ENCODE measurements around the gene CCDC7.
A peak's percentile ranks its signal among the peaks of the same experiment; 100 is the strongest.

DNA sequence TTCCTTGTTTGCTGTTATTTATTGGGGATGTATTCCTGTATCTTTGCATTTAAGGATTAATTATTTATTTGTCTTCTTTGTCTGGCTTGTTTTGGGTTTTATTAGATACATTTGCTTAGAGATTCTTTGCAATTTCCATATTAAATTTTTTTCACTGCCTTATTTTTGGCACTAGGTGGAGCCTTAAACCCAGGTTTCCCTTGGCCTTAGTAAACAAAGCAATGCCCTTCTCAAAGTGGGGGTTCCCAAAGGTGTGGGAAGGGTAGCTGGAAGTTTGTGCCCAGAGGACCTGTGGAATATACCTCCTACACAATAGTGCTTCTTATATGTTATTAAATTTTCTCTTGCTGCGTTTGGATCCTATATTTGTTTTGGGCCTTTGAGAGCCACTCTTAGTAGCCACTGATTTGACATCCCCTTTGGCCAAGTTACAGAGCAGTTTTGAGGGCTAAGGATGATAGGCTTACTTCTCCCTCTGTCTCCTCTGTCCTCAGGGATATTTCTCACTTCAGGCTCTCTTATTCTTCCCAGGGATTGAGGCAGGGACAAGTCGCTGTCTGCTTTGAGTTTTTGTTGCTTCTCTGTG lies 349.8 kb downstream of the CCDC7 start:
- TF ChIP-seq POLR2A (IDR thresholded peaks at IDR 0.05; ENCODE audit: borderline replicate concordance, extremely low read depth, insufficient read depth, insufficient read length) (no peak), POLR2AphosphoS5 (IDR thresholded peaks at IDR 0.05; ENCODE audit: low read depth, low read length) (no peak), YY1 (IDR thresholded peaks at IDR 0.05; ENCODE audit: extremely low read depth, insufficient replicate concordance, low read depth, low read length) (no peak), RAD21 (IDR thresholded peaks at IDR 0.05; ENCODE audit: low read depth) (peak; percentile 94), ELF1 (IDR thresholded peaks at IDR 0.05; ENCODE audit: borderline replicate concordance, low read depth) (no peak), CBX3 (IDR thresholded peaks at IDR 0.05; ENCODE audit: low read depth) (no peak), ZFX (IDR thresholded peaks at IDR 0.05) (no peak), EZH2 (IDR thresholded peaks at IDR 0.05) (no peak), JUND (IDR thresholded peaks at IDR 0.05) (no peak), EZH2phosphoT487 (IDR thresholded peaks at IDR 0.05; ENCODE audit: borderline replicate concordance) (no peak)
- TF ChIP-seq, protein P1, sequence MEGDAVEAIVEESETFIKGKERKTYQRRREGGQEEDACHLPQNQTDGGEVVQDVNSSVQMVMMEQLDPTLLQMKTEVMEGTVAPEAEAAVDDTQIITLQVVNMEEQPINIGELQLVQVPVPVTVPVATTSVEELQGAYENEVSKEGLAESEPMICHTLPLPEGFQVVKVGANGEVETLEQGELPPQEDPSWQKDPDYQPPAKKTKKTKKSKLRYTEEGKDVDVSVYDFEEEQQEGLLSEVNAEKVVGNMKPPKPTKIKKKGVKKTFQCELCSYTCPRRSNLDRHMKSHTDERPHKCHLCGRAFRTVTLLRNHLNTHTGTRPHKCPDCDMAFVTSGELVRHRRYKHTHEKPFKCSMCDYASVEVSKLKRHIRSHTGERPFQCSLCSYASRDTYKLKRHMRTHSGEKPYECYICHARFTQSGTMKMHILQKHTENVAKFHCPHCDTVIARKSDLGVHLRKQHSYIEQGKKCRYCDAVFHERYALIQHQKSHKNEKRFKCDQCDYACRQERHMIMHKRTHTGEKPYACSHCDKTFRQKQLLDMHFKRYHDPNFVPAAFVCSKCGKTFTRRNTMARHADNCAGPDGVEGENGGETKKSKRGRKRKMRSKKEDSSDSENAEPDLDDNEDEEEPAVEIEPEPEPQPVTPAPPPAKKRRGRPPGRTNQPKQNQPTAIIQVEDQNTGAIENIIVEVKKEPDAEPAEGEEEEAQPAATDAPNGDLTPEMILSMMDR (IDR thresholded peaks at IDR 0.05 in 2 of 3, conservative IDR thresholded peaks at IDR 0.05 in 1 of 3; ENCODE audit: borderline replicate concordance in 1 of 3, insufficient read depth in 1 of 3, low read depth in 2 of 3, low read length in 2 of 3): peak; percentile 59 to 82 (median 80); a peak in 5 of 6 replicates
- TF ChIP-seq, protein P2, sequence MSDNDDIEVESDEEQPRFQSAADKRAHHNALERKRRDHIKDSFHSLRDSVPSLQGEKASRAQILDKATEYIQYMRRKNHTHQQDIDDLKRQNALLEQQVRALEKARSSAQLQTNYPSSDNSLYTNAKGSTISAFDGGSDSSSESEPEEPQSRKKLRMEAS (IDR thresholded peaks at IDR 0.05): no peak
- TF ChIP-seq, protein P3, sequence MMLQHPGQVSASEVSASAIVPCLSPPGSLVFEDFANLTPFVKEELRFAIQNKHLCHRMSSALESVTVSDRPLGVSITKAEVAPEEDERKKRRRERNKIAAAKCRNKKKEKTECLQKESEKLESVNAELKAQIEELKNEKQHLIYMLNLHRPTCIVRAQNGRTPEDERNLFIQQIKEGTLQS (IDR thresholded peaks at IDR 0.05): no peak
- TF ChIP-seq, protein P4, sequence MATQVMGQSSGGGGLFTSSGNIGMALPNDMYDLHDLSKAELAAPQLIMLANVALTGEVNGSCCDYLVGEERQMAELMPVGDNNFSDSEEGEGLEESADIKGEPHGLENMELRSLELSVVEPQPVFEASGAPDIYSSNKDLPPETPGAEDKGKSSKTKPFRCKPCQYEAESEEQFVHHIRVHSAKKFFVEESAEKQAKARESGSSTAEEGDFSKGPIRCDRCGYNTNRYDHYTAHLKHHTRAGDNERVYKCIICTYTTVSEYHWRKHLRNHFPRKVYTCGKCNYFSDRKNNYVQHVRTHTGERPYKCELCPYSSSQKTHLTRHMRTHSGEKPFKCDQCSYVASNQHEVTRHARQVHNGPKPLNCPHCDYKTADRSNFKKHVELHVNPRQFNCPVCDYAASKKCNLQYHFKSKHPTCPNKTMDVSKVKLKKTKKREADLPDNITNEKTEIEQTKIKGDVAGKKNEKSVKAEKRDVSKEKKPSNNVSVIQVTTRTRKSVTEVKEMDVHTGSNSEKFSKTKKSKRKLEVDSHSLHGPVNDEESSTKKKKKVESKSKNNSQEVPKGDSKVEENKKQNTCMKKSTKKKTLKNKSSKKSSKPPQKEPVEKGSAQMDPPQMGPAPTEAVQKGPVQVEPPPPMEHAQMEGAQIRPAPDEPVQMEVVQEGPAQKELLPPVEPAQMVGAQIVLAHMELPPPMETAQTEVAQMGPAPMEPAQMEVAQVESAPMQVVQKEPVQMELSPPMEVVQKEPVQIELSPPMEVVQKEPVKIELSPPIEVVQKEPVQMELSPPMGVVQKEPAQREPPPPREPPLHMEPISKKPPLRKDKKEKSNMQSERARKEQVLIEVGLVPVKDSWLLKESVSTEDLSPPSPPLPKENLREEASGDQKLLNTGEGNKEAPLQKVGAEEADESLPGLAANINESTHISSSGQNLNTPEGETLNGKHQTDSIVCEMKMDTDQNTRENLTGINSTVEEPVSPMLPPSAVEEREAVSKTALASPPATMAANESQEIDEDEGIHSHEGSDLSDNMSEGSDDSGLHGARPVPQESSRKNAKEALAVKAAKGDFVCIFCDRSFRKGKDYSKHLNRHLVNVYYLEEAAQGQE (IDR thresholded peaks at IDR 0.05; ENCODE audit: low read depth): no peak
